ENCODE data around the gene CRHR2.

Gene CRHR2

DNA sequence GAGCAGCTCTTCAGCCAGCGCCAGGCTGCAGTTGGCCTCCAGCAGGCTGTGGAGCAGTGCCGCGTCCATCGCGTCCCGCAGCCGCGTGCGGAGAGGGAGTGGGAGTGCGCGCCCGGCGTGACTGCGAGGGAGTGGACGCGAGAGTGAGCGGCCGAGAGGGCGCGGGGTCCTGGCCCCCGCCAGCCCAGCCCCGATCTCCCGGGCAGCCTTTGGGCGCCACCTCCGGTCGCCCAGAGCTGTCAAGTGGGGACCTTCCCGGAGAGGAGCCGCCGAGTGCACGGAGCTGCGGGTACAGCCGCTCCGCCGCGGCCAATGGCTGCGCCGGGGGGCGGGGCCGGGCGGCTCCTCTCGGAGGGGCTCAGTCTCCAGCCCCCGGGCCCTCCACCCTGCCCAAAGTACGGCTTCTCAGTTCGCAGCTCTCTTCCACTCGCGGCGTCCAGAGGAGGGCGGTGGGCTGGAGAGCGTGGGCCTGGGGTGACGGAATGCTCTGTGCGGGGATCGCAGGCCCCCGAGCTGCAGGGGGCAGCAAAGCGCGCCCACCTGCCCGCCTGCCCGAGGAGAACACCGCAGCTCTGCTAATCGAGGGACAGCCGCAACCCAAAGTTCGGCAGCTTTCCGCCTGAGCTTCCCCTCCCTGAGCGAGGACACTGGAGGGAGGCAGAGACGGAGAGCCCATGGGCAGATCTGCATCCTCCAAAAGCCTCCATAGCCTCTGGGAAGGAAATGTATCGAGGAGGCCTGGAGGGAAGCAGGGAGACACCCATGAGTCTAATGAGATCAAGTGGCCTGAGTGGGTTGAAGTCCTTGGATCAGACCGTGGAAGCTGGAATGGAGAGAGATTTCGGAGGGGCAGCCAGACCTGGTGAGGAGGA, at the start of gene CRHR2:
TSS of gene CRHR2 (minus strand) at position 245 of the 872 bp plus-strand sequence. CDS start at position 69, 176 bp downstream.
- no peak within 1 kb of the TSS for H3K27ac ChIP-seq
- TF ChIP-seq, protein P1, sequence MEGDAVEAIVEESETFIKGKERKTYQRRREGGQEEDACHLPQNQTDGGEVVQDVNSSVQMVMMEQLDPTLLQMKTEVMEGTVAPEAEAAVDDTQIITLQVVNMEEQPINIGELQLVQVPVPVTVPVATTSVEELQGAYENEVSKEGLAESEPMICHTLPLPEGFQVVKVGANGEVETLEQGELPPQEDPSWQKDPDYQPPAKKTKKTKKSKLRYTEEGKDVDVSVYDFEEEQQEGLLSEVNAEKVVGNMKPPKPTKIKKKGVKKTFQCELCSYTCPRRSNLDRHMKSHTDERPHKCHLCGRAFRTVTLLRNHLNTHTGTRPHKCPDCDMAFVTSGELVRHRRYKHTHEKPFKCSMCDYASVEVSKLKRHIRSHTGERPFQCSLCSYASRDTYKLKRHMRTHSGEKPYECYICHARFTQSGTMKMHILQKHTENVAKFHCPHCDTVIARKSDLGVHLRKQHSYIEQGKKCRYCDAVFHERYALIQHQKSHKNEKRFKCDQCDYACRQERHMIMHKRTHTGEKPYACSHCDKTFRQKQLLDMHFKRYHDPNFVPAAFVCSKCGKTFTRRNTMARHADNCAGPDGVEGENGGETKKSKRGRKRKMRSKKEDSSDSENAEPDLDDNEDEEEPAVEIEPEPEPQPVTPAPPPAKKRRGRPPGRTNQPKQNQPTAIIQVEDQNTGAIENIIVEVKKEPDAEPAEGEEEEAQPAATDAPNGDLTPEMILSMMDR (conservative IDR thresholded peaks at IDR 0.05) = no peak
- no peak for TF ChIP-seq ZFX (IDR thresholded peaks at IDR 0.05)

DNA sequence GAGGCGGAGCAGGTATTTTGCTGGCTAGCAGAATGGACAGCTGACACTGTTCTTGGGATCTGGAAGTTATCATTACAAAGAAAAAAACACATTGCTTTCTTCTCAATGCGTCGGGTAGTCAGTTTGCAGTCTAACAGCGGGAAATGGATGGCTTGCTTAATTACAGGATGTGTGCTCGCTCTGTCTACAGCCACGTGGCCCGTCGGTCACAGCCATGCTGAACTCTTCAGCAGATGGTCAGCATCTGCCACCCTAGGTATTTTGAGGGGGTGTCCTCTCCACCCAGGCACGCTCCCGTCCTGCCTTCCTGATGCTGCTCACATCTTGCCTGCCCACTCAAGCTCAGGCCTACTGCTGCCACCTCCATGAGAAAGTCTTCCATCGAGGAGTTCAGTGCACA, 49.3 kb upstream of the CRHR2 start:
- TF ChIP-seq, protein P1 (conservative IDR thresholded peaks at IDR 0.05) = no peak
- no peak for TF ChIP-seq ZFX (IDR thresholded peaks at IDR 0.05)
- no peak overlapping the region for H3K27ac ChIP-seq

DNA sequence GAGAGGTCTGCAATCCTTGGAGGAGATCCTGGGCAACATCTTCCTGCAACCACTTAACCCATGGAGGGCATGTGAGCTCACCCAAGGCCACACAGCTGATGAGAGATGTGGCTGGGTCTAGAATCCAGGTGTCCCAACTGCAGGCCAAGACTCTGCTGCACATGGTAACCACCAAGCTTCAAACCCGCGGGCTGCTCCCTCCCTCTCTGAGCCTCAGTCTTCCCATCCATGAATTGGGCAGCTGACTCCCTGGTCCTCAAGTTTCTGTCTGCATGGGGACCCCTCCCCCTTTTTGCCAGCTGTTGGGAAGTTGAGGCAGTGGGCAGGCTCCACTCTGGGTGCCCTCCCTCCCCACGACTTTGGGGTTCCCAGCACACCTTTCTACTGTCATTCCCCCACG, 48.7 kb upstream of the CRHR2 start:
- H3K27ac ChIP-seq = no peak overlapping the region
- TF ChIP-seq ZFX (IDR thresholded peaks at IDR 0.05) = no peak
- TF ChIP-seq, protein P1 (conservative IDR thresholded peaks at IDR 0.05) = no peak

DNA sequence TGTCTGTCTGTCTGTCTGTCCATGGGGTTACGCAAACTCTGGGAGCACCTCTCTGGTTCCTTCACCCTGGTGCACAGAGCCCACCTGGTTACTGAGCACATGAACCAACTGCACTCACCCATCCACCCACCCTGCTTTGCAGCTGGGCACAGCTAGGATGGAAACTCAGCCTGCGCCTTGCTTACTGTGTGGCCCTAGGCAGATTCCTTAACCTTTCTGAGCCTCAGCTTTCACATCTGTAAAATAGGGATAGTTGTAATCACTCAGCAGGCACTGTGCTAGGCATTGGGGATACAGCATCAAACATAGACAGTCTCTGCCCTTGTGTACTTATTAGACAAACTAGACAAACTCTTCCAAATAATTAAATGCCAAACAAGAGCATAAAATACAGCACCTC, 47.8 kb upstream of the CRHR2 start:
- no peak overlapping the region for H3K27ac ChIP-seq
- TF ChIP-seq ZFX (IDR thresholded peaks at IDR 0.05) = no peak
- TF ChIP-seq, protein P1 (conservative IDR thresholded peaks at IDR 0.05) = no peak

DNA sequence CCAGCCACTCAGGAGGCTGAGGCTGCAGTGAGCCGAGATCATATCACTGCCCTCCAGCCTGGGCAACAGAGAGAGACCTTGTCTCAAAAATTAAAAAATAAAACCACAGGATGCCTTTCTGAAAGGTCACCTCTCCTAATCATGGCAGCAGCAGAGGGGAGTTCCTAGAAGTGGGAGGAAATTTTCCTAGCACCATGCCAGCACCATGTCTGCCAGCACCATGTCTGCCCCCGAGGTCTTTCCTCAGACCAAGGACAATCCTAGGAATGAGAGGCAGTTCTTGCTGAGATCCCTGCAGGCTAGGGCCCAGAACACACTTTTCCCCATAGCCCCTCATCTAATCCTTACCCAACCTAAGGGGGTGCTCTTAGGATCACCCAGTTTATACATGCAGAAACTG, 47.4 kb upstream of the CRHR2 start:
- TF ChIP-seq ZFX (IDR thresholded peaks at IDR 0.05) = no peak
- TF ChIP-seq, protein P1 (conservative IDR thresholded peaks at IDR 0.05) = no peak
- H3K27ac ChIP-seq = no peak overlapping the region

DNA sequence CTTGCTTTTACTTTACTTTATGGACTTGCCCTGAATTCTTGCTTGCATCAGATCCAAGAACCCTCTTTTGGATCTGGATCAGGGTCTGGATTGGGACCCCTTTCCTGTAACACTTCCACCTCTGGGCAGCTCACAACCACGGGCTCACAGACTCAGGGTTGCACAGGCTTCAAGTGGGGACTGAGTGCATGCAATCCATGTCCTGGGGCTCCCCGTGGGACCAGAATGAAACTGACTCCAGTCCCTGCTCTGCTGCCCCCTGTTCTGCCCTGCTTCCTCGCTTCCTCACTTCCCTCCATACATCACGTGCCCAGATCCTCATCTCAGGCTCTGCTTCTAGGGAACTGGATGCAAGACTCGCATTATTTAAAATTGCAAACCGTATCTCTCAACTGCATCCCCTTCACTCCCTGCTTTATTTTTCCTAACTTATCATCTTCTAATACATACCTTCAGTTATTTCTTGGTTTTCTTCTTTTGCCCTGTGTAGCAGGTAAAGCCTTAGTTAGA, 46.4 kb upstream of the CRHR2 start:
- TF ChIP-seq, protein P1 (conservative IDR thresholded peaks at IDR 0.05) = no peak
- no peak for TF ChIP-seq ZFX (IDR thresholded peaks at IDR 0.05)
- H3K27ac ChIP-seq = no peak overlapping the region

Data from C4-2B (cell line).